Putamen (tissue), 1 donor: ENCODE data around the gene SPCS2.

Experiments
- DNase-seq: peaks from one replicate; pipeline ENCODE4 v3.0.0-alpha.2; 2016; ENCODE audit warnings: low spot score

SPCS2 gene

DNA sequence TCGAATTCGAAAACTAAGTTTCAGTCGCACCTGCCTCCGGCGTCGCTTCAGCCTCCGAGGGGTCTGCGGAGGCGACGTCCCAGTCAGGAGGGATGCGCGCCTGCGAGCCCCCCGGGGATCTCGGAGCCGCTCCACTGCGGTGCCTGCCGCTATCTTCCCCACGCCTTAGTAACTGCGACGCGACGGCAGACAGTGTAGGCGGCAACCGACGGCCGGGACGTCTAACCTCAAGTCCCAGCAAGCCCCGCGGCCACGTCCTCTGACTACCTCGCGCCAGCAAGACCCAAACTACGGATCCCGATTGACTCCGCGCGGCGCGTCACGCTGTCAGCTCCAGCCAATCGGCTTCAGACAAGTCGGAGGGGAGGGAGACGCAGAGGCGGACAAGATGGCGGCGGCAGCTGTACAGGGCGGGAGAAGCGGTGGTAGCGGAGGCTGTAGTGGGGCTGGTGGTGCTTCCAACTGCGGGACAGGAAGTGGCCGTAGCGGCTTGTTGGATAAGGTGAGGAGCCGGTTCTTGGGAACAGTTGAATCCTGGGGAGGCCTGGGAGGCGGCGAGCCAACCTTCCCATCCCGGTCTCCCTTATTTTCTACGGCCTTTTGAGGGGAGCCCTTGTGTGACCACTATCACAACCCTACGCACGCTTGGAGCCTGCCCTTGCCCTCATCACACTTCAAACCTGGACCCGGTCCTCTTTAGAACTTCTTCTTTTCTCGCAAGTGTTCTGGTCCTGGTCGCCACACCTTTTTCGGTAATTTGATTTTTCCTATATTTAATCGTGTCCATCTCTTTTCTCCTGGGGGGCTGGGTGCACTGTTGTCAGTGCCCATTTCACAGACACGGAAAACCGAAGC lies at the start of gene SPCS2, which contains the start of gene XRRA1:
Gene SPCS2 (plus strand): TSS at position 369 of the 855 bp plus-strand sequence. CDS start 20 bp downstream, at position 389.
Gene XRRA1 (minus strand): TSS at position 194 of the 855 bp plus-strand sequence. CDS start 8,213 bp downstream, outside the sequence.
- DNase-seq, result peak; percentile 99

GRCh38 chr11:74902342-74902741 lies 46.7 kb upstream of the SPCS2 start:
- DNase-seq, result no peak

- DNase-seq, result no peak
Observed at GRCh38 chr11:74905326-74905725, 43.7 kb upstream of the SPCS2 start.

DNA sequence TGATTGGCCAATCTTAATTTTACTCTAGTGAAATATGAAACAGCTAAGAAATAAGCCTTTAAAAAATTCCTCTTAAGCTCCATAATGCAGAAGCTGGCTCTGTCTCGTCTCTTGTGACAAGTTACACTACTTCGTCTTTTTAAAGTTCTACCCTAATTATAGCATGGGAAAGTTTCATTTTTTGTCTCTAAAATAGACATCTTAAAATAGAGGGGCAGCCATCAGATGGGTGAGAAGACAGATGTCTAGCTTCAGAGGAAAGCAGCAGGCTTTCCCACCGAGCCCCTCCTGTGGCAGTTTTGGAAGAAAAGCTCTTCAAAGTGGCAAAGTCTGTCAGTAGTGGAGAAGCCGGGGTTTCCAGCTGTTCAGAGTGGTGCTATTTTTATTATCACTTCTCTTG lies 39.7 kb upstream of the SPCS2 start:
- no peak for DNase-seq

GRCh38 chr11:74909812-74910211 lies 39.3 kb upstream of the SPCS2 start:
- DNase-seq, result no peak

- DNase-seq, result no peak
Observed at GRCh38 chr11:74923125-74923524, 25.9 kb upstream of the SPCS2 start.

- no peak for DNase-seq
Observed at GRCh38 chr11:74925281-74925680, 23.8 kb upstream of the SPCS2 start.

GRCh38 chr11:74926304-74927030 lies 22.6 kb upstream of the SPCS2 start:
- DNase-seq, result no peak

DNA sequence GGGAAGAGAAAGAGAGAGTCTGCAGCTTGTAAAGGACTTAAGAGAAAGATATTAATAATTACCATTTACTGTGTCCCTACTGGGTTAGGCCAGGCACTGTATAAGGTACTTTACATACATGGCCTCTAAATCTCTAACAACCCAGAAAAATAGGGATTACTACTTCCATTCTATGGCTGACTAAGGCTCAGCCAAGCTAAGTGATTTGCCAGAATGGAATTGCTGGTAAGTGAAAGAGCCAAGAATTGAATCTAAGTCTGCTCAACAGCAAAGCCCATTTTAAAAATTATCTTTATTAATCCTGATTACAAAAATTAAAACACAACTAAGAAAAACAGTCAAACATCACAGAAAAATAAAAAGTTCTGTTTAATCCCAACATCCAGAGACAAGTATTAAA lies 21.6 kb upstream of the SPCS2 start:
- no peak for DNase-seq

GRCh38 chr11:74929431-74930363 lies 19.4 kb upstream of the SPCS2 start:
- DNase-seq, result peak; percentile 84

DNA sequence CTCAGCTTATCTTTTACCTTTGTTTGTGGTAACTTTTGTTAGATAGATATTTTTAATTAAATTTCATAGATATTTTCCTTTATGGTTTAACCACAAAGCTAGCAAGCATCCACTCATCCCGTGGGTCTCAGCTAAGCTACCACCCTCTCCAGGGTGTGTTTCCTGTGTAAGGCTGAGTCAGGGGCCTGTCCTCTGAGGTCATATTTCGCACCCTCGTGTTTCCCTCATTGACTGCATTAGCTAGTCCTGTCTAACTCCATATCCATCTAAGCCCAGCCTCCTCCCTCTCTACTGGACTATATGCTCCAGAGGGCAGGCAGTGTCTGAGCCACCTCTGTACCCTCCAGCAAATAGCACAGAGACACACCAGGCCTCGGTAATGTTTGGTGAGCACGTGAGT lies 16.9 kb upstream of the SPCS2 start:
- no peak for DNase-seq

- DNase-seq, result no peak
Observed at GRCh38 chr11:74932797-74933196, 16.3 kb upstream of the SPCS2 start.

DNA sequence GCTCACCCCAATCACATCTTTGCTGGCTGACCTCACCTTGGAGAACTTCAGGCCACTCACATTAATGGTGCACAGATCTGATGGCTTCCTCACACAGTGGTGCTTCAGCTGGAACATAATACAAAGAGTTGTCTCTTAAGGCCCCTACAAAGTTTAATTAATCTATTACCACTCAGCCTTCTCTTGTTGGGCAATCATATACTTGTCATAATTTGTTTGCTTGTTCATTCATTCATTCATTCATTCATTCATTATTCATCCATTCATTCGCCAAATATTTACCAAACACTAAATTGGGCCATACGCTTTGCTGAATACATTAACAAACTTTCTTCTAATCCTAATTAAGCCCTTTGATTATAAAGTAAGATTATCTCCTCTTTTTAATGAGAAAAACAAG lies 15.3 kb upstream of the SPCS2 start:
- DNase-seq, result no peak

DNA sequence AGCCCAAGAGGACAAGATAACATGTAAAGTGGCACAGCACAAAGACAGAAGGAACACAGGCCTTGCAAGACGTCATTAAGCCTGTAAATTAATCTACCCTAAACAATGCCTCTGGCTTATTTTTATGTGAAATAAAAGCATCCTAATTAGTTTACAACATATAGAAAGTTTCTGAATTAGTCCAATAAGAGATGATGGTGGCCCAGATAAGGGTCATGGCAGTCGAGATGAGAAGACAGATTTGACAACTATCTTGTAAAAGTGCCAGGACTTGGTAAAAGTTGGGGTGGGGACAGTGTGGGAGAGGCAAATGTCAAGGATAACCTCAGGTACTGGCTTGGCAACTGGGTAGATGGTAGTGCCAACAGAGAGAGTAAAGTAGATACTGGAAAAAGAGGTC lies 13.8 kb upstream of the SPCS2 start:
- no peak for DNase-seq

GRCh38 chr11:74936087-74936486 lies 13.0 kb upstream of the SPCS2 start:
- no peak for DNase-seq

DNA sequence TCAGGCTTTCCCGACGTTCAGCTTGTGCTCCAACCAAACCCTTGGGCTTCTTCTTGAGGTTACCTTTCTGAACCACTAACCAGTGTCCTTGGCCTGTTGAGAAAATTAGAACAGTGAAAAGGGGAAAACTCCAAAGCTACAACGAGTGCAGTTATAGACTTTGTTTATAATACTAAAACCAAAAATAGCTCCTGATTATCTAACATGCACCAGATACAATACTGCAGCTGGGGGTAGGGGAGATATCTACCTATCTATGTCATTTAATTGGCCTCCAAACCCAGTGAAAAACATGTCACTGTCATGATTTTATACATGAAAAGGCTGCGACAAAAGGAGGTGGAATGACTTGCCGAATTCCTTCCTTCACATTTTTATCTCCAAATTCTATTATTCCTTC lies 12.1 kb upstream of the SPCS2 start:
- no peak for DNase-seq

GRCh38 chr11:74937696-74938475 lies 11.2 kb upstream of the SPCS2 start:
- DNase-seq, result no peak

DNA sequence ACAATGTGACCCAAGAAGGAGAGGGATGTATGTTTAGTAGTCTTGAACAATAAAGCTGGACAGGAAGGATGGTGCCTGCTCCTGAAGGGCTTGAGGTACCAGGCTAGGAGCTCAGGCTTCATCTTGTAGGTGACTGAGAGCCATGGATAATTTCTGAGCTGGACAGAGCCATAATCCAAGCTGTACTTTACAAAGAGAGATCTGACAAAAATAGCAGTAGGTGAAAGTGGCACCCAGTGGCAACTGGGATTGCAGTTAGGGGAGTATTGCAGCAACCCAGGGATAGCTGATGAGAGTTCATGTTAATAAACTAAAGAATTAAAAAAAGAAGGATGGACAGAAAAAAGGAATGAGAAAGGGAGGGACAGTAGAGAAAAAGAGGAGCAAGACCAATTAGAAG lies 7.6 kb upstream of the SPCS2 start:
- DNase-seq, result no peak

DNA sequence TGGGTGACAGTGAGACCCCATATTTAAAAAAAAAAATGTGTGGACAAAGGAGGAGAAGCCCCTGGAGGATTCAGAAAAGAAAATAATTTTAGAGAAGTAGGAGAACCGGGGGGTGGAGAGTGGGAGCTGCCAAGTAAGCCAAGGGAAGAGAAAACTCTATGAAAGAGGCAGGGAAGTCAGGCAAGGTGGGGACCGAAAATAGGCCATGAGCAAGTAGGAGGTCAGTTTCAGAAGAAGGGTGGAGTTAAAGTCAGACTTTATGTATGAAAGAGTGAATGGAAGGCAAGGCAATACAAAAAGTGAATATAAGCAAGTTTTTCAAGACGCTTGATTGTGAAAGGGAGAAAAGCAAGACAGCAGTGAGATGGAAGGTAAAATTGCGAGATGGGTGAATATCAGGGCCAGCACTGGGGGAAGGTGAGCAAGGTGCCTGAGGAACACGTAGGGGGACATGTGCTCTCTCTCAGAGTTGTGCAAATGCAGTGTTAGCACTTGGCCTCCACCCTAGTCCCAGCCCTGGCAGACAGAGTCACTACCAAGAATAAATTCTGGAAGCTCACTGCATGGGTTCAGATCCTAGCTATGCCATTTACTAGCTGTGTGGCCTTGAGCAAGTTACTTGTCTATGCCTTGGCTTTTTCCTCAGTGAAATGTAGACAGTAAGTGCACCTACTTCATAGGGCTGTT lies 6.8 kb upstream of the SPCS2 start:
- no peak for DNase-seq

DNA sequence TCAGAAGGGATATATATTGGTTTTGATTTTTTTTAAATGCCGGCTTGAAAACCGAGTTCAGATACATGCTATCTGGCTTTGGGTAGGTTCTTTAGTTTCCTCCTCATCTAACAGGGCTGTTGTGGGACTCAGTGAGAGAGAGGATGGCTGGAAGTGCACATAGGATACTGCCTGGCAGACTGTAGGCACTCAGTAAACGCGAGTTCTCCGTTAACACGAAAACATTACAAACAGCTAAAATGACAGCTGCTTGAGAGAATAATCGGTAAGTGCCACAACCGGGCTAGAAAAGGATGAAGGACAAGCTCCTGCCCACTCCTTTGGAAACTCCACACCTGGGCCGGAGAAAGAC lies 544 bp upstream of the SPCS2 start:
- DNase-seq, result no peak

DNA sequence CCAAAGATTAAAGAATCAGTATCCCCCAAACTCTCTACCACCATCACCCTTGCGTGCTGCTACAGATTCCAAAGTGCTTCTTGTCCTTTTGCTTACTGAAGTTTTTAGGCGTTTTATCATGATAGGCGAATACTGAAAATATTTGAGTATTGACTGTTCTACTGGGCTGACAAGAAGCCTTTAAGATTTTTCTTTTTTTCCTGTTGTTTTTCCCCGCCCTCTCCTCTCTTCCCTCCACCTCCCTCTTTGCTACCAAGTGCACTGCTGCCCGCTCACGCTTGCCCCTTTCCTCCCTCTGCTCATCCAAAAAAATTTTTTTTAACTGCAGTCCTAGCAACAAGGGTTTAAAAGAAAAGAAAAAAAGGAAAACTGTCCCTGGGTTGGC lies 679 bp downstream of the SPCS2 start:
- no peak for DNase-seq
